ENCODE measurements around the gene VSTM5.

Gene VSTM5

DNA sequence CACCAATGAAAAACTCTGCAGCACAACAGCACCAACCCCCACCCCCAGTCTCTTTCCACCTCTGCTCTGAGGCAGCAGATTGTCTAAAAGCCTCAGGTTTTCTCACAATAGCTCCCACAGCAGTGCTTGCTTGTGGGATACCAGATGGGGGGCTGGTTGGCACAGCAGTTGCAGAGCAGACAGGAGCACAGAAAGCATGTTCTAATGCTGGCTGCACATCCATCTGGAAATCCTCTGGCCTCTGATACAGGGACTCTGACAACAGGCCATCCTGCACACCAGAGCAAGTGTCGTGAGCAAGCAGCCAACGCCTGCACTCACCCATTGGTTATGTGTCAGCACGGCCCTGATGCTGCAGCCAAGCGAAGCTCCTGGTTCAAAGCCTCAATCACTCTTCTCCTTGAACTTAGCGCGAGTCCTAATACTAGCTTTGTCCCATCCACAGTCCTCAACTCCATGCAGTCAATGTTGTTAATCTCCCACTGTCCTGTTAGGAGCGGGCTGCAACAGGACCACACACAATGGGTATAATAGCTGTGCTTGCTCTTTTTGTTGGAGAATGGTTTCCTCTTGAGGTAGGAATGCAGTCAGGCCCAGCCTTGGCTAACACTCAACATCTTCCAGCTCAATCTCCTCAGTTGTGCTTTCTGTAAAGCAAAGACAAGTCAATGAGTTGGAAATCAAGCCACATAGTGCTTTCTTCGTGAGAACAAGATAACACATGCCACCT is 30.3 kb downstream of the VSTM5 start:
- H3K27ac ChIP-seq = no peak overlapping the region
- TF ChIP-seq ZFX (IDR thresholded peaks at IDR 0.05; ENCODE audit: borderline replicate concordance) = no peak
- TF ChIP-seq, protein P1, sequence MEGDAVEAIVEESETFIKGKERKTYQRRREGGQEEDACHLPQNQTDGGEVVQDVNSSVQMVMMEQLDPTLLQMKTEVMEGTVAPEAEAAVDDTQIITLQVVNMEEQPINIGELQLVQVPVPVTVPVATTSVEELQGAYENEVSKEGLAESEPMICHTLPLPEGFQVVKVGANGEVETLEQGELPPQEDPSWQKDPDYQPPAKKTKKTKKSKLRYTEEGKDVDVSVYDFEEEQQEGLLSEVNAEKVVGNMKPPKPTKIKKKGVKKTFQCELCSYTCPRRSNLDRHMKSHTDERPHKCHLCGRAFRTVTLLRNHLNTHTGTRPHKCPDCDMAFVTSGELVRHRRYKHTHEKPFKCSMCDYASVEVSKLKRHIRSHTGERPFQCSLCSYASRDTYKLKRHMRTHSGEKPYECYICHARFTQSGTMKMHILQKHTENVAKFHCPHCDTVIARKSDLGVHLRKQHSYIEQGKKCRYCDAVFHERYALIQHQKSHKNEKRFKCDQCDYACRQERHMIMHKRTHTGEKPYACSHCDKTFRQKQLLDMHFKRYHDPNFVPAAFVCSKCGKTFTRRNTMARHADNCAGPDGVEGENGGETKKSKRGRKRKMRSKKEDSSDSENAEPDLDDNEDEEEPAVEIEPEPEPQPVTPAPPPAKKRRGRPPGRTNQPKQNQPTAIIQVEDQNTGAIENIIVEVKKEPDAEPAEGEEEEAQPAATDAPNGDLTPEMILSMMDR (IDR thresholded peaks at IDR 0.05) = no peak

DNA sequence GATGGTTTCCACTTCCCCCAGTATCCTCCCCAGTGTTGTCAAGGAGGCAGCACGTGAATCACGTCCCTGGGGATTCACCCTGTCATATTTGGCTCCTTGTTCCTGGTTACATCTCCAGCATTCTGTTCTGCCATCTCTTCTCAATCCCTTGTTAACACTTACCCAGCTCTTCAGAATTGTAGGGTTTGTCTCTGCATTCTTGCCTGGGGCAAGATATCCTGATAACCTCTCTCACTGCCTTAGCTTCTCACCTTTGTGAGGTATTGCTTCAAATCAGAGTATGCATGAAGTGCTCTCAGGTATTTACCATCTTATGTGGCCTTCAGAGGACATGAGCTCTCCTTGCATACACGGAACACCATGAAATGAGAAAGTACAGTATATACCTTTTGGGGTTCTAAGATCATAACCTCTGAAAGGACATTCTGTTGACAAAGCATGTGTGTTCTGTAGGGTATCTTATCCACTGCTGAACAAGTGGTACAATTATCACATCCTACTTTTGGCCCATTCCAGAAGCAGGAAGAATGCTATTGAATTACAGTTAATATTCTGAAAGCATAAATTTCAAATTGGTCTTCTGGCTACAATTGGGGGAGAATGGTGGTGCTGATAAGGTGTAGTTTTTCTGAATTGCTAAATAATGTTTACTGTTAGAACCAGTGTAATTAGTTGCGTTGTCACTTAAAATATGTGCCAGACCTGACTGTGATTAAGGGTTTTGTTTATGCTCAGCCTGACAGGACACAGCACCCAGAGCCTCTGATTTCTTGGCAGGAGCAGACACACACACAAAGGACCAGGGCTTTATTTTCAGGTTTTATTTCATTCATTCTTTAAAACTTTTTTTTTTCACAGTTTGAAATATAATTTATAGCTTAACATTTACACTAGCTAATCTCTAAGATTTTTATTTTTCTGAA is 32.7 kb downstream of the VSTM5 start:
- TF ChIP-seq, protein P1 (IDR thresholded peaks at IDR 0.05) = no peak
- TF ChIP-seq ZFX (IDR thresholded peaks at IDR 0.05; ENCODE audit: borderline replicate concordance) = no peak
- H3K27ac ChIP-seq = no peak overlapping the region

DNA sequence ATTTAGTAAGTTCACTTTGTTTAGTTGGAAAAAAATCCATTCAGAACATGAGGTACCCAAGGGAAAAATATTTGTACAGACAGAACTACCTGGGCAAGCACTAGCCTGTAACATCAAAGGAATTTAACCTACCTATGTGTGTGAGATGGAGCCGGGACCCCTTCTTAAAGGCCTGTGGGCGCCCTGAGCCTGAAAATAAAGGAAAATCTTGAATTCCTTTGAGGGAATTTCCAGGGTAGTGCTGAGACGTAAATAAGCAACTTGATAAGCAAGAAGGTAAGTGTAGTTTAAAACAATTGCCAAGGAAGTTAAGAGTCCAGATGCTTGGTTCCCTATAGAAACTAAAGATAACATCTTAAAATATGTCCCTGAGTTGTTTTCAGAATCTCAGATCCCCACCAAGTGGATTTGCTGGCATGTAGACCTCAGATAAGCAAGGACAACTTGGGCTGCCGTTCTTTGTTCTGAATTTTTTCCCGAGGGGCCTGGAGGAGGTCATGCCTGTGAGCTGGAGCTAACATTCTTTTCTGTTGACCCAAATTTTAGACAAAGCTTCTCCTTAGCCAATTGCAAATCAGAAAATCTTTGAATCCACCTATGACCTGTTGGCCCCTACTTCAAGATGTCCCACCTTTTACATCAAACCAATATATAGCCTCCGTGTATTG is 35.3 kb downstream of the VSTM5 start:
- no peak overlapping the region for H3K27ac ChIP-seq
- TF ChIP-seq, protein P1 (IDR thresholded peaks at IDR 0.05) = no peak
- TF ChIP-seq ZFX (IDR thresholded peaks at IDR 0.05; ENCODE audit: borderline replicate concordance) = no peak

DNA sequence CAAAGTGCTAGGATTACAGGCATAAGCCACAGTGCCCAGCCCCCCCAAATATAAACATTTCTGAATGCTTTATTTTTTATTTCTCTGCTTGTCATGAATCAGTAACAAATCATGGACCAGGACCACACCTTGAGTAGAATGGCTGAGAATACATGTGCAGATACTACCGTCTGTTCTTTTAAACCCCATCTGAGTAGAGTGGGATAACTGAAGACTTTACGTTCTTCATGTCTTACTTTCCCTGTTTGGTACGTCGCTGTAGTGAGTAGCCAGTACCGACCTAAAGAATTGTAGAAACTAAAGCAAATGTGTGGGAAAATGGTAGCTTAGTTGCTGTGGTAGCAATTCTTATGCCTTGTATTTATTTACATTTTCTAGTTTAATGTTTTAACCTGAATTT is 36.4 kb downstream of the VSTM5 start:
- H3K27ac ChIP-seq = no peak overlapping the region
- TF ChIP-seq, protein P1 (IDR thresholded peaks at IDR 0.05) = no peak
- TF ChIP-seq ZFX (IDR thresholded peaks at IDR 0.05; ENCODE audit: borderline replicate concordance) = no peak

DNA sequence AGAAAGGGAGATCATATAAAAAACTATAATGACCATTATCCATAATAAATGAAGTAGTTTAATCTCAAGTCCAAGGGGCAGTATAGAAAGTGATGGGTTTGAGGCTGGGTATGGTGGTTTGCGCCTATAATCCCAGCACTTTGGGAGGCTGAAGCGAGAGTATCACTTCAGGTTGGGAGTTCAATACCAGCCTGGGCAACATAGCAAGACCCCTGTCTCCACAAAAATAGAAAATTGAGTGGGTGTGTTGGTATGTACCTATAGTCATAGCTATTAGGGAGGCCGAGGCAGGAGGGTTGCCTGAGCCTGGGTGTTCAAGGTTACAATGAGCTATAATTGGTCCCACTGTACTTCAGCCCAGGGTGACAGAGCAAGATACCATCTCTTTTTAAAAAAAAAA is 42.4 kb downstream of the VSTM5 start:
- TF ChIP-seq ZFX (IDR thresholded peaks at IDR 0.05; ENCODE audit: borderline replicate concordance) = no peak
- TF ChIP-seq, protein P1 (IDR thresholded peaks at IDR 0.05) = no peak
- H3K27ac ChIP-seq = no peak overlapping the region

DNA sequence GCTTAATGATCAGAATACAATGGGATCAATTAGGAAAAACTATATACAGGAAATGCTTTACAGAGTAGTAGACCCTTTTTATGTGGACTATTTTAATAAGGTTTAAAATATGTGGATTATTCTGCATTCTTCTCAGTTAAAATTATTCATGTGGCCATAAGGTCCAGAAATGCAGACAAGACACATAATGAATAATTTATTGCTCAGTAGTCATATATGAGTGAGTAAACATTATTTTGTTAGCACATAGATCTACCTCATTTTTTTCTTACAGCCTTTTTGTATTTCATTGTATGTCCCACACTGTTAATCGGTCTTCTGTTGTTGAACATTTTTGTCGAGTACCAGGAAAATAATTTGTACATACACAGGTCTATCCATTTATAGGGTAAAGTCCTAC is 45.5 kb downstream of the VSTM5 start:
- no peak for TF ChIP-seq ZFX (IDR thresholded peaks at IDR 0.05; ENCODE audit: borderline replicate concordance)
- TF ChIP-seq, protein P1 (IDR thresholded peaks at IDR 0.05) = no peak

More for the DNA sequence above, 45.5 kb downstream of the VSTM5 start:
- H3K27ac ChIP-seq = no peak overlapping the region

Data from 22Rv1 (cell line).